ENCODE measurements around the gene BRPF1. TPM values are rescaled to one million over a fixed set of nuclear protein-coding genes. Genes with fewer than 3 reads are reported as not detected.

Gene BRPF1
- polyA plus RNA-seq, 1 donor from 2014 or later, result 14.9 TPM

GRCh38 chr3:9743548-9743947, 12.0 kb downstream of the BRPF1 start:
- no peak overlapping the region for H3K4me3 ChIP-seq (ENCODE audit: low read length)
- no peaks in the 10 kb centered on the region for H3K79me2 ChIP-seq (replicated peaks; ENCODE audit: insufficient read depth, low read length)
- peaks cover 4% of the 10 kb centered on the region for H3K36me3 ChIP-seq (ENCODE audit: insufficient read depth, low read length)
- H3K9me3 ChIP-seq (ENCODE audit: low read length), result no peaks in the 10 kb centered on the region
- H3F3A ChIP-seq (ENCODE audit: insufficient read depth, low read length, poor library complexity, severe bottlenecking), result no peaks in the 10 kb centered on the region
- H3K9me2 ChIP-seq (ENCODE audit: insufficient read depth, low read length), result no peaks in the 10 kb centered on the region
- H3K27ac ChIP-seq (ENCODE audit: low read length), result no peak overlapping the region
- no peaks in the 10 kb centered on the region for H3K27me3 ChIP-seq (ENCODE audit: insufficient read depth, low read depth, low read length)
- no peak overlapping the region for H2AFZ ChIP-seq (ENCODE audit: low read depth, low read length)
- TF ChIP-seq MXI1 (conservative IDR thresholded peaks at IDR 0.05; ENCODE audit: poor library complexity, severe bottlenecking) (no peak), POLR2AphosphoS5 (IDR thresholded peaks at IDR 0.05) (no peak), RAD21 (conservative IDR thresholded peaks at IDR 0.05) (no peak), SMC3 (conservative IDR thresholded peaks at IDR 0.05; ENCODE audit: poor library complexity) (no peak), EZH2 (IDR thresholded peaks at IDR 0.05; ENCODE audit: borderline replicate concordance, insufficient read depth, low read length, poor library complexity, severe bottlenecking) (no peak), CTCF (IDR thresholded peaks at IDR 0.05; ENCODE audit: poor library complexity, severe bottlenecking) (no peak), EP300 (conservative IDR thresholded peaks at IDR 0.05; ENCODE audit: poor library complexity, severe bottlenecking) (no peak), REST (IDR thresholded peaks at IDR 0.05; ENCODE audit: borderline replicate concordance) (no peak), TAF1 (IDR thresholded peaks at IDR 0.05; ENCODE audit: low read depth) (no peak)
- H4K20me1 ChIP-seq (ENCODE audit: insufficient read depth), result no peaks in the 10 kb centered on the region
- H3K4me2 ChIP-seq (ENCODE audit: low read length), result no peak overlapping the region
- no peak overlapping the region for H3K9ac ChIP-seq (ENCODE audit: low read length)

GRCh38 chr3:9744162-9744561, 12.6 kb downstream of the BRPF1 start:
- Histone ChIP-seq H4K20me1 (ENCODE audit: insufficient read depth) (no peaks in the 10 kb centered on the region), H3K9me3 (ENCODE audit: low read length) (no peaks in the 10 kb centered on the region), H3K9ac (ENCODE audit: low read length) (no peak overlapping the region), H2AFZ (ENCODE audit: low read depth, low read length) (no peak overlapping the region), H3K27me3 (ENCODE audit: insufficient read depth, low read depth, low read length) (no peaks in the 10 kb centered on the region), H3K36me3 (ENCODE audit: insufficient read depth, low read length) (peaks cover 3% of the 10 kb centered on the region), H3K79me2 (replicated peaks; ENCODE audit: insufficient read depth, low read length) (no peaks in the 10 kb centered on the region), H3F3A (ENCODE audit: insufficient read depth, low read length, poor library complexity, severe bottlenecking) (peaks cover 2% of the 10 kb centered on the region), H3K9me2 (ENCODE audit: insufficient read depth, low read length) (no peaks in the 10 kb centered on the region), H3K27ac (ENCODE audit: low read length) (no peak overlapping the region), H3K4me3 (ENCODE audit: low read length) (no peak overlapping the region), H3K4me2 (ENCODE audit: low read length) (no peak overlapping the region)
- TF ChIP-seq POLR2AphosphoS5 (IDR thresholded peaks at IDR 0.05), result no peak

- Histone ChIP-seq H3K4me3 (ENCODE audit: low read length) (no peak overlapping the region), H3K79me2 (replicated peaks; ENCODE audit: insufficient read depth, low read length) (peaks cover 5% of the 10 kb centered on the region)
Observed at GRCh38 chr3:9745521-9745920, 14.0 kb downstream of the BRPF1 start.

More at GRCh38 chr3:9745521-9745920, 14.0 kb downstream of the BRPF1 start:
- Histone ChIP-seq H2AFZ (ENCODE audit: low read depth, low read length) (no peak overlapping the region), H4K20me1 (ENCODE audit: insufficient read depth) (no peaks in the 10 kb centered on the region), H3K9me3 (ENCODE audit: low read length) (no peaks in the 10 kb centered on the region), H3F3A (ENCODE audit: insufficient read depth, low read length, poor library complexity, severe bottlenecking) (peaks cover 4% of the 10 kb centered on the region), H3K4me2 (ENCODE audit: low read length) (no peak overlapping the region), H3K9me2 (ENCODE audit: insufficient read depth, low read length) (no peaks in the 10 kb centered on the region), H3K36me3 (ENCODE audit: insufficient read depth, low read length) (no peaks in the 10 kb centered on the region), H3K27ac (ENCODE audit: low read length) (no peak overlapping the region), H3K27me3 (ENCODE audit: insufficient read depth, low read depth, low read length) (no peaks in the 10 kb centered on the region), H3K9ac (ENCODE audit: low read length) (no peak overlapping the region)
- TF ChIP-seq TAF1 (IDR thresholded peaks at IDR 0.05; ENCODE audit: low read depth) (no peak), EP300 (conservative IDR thresholded peaks at IDR 0.05; ENCODE audit: poor library complexity, severe bottlenecking) (no peak), RAD21 (conservative IDR thresholded peaks at IDR 0.05) (no peak), SMC3 (conservative IDR thresholded peaks at IDR 0.05; ENCODE audit: poor library complexity) (no peak), EZH2 (IDR thresholded peaks at IDR 0.05; ENCODE audit: borderline replicate concordance, insufficient read depth, low read length, poor library complexity, severe bottlenecking) (no peak), POLR2AphosphoS5 (IDR thresholded peaks at IDR 0.05) (no peak), CTCF (IDR thresholded peaks at IDR 0.05; ENCODE audit: poor library complexity, severe bottlenecking) (no peak), REST (IDR thresholded peaks at IDR 0.05; ENCODE audit: borderline replicate concordance) (no peak)
